ENCODE data around the gene AMPD2.

The AMPD2 gene

GRCh38 chr1:109626682-109627408 is 7.2 kb downstream of the AMPD2 start:
- TF ChIP-seq POLR2A (IDR thresholded peaks at IDR 0.05; ENCODE audit: extremely low read depth, insufficient read length) (no peak), MYC (IDR thresholded peaks at IDR 0.05; ENCODE audit: low read depth, low read length) (no peak)
- TF ChIP-seq, protein P1, sequence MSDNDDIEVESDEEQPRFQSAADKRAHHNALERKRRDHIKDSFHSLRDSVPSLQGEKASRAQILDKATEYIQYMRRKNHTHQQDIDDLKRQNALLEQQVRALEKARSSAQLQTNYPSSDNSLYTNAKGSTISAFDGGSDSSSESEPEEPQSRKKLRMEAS (IDR thresholded peaks at IDR 0.05; ENCODE audit: low read depth, low read length) = no peak
- TF ChIP-seq, protein P2, sequence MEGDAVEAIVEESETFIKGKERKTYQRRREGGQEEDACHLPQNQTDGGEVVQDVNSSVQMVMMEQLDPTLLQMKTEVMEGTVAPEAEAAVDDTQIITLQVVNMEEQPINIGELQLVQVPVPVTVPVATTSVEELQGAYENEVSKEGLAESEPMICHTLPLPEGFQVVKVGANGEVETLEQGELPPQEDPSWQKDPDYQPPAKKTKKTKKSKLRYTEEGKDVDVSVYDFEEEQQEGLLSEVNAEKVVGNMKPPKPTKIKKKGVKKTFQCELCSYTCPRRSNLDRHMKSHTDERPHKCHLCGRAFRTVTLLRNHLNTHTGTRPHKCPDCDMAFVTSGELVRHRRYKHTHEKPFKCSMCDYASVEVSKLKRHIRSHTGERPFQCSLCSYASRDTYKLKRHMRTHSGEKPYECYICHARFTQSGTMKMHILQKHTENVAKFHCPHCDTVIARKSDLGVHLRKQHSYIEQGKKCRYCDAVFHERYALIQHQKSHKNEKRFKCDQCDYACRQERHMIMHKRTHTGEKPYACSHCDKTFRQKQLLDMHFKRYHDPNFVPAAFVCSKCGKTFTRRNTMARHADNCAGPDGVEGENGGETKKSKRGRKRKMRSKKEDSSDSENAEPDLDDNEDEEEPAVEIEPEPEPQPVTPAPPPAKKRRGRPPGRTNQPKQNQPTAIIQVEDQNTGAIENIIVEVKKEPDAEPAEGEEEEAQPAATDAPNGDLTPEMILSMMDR (IDR thresholded peaks at IDR 0.05; ENCODE audit: low read depth, low read length) = no peak
- H3K4me3 ChIP-seq (ENCODE audit: low read depth, low read length) = no peak overlapping the region
- no peak for DNase-seq (ENCODE audit: low read depth)

GRCh38 chr1:109627692-109628399 is 8.2 kb downstream of the AMPD2 start:
- TF ChIP-seq, protein P1 (IDR thresholded peaks at IDR 0.05; ENCODE audit: low read depth, low read length) = no peak
- TF ChIP-seq, protein P2 (IDR thresholded peaks at IDR 0.05; ENCODE audit: low read depth, low read length) = no peak
- TF ChIP-seq POLR2A (IDR thresholded peaks at IDR 0.05; ENCODE audit: extremely low read depth, insufficient read length) = no peak
- no peak for TF ChIP-seq MYC (IDR thresholded peaks at IDR 0.05; ENCODE audit: low read depth, low read length)
- no peak for DNase-seq (ENCODE audit: low read depth)
- H3K4me3 ChIP-seq (ENCODE audit: low read depth, low read length) = no peak overlapping the region

DNA sequence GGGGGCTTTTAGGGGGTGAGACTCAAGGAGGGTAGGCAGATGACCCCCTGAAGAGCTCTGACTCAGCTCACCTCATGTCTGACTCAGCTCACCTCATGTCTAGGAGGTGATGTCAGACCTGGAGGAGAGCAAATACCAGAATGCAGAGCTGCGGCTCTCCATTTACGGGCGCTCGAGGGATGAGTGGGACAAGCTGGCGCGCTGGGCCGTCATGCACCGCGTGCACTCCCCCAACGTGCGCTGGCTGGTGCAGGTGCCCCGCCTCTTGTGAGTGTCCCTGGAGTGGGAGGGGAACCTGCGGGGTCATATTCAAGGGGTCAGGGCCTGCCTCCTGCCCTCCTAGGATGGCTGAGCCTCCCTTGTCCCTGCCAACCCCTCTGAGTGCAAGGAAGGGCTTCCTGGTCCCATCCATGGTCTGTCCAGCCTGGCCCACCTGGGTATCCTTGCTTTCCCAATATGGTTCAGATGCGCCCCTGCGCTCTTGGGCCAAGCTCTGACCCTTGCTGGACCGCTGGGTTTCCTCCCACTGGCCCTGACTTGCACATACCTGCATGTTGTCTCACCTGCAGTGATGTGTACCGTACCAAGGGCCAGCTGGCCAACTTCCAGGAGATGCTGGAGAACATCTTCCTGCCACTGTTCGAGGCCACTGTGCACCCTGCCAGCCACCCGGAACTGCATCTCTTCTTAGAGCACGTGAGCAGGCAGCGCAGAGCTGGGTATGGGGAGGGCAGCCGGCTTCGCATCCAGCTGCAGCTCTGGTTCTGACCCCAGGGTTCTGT is 9.1 kb downstream of the AMPD2 start:
- TF ChIP-seq POLR2A (IDR thresholded peaks at IDR 0.05; ENCODE audit: extremely low read depth, insufficient read length) (no peak), MYC (IDR thresholded peaks at IDR 0.05; ENCODE audit: low read depth, low read length) (no peak)
- TF ChIP-seq, protein P2 (IDR thresholded peaks at IDR 0.05; ENCODE audit: low read depth, low read length) = no peak
- DNase-seq (ENCODE audit: low read depth) = no peak
- H3K4me3 ChIP-seq (ENCODE audit: low read depth, low read length) = no peak overlapping the region

DNA sequence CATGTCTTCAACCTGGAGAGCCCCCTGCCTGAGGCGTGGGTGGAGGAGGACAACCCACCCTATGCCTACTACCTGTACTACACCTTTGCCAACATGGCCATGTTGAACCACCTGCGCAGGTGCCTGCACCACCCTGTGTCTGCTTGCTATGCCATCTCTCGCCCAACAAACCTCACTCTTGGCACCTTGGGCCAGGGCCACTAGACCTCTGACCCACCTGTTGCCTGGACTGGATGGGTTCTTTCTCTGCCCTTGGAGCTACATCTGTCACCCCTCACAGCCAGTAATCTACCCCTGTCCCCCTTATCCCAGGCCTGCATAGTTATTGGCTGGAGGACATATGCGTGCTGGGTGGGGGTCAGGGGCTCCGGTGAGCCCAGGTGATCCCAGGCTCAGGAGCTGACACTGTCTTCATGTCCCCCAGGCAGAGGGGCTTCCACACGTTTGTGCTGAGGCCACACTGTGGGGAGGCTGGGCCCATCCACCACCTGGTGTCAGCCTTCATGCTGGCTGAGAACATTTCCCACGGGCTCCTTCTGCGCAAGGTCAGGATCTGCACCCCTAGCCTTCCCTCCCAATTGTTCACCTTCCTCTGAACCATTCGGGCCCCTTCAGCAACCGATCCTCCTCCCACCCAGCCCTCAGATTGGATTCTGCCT is 9.9 kb downstream of the AMPD2 start:
- no peak for TF ChIP-seq POLR2A (IDR thresholded peaks at IDR 0.05; ENCODE audit: extremely low read depth, insufficient read length)
- TF ChIP-seq, protein P1 (IDR thresholded peaks at IDR 0.05; ENCODE audit: low read depth, low read length) = no peak
- no peak for TF ChIP-seq MYC (IDR thresholded peaks at IDR 0.05; ENCODE audit: low read depth, low read length)
- TF ChIP-seq, protein P2 (IDR thresholded peaks at IDR 0.05; ENCODE audit: low read depth, low read length) = no peak

GRCh38 chr1:109630081-109630897 is 10.7 kb downstream of the AMPD2 start:
- TF ChIP-seq POLR2A (IDR thresholded peaks at IDR 0.05; ENCODE audit: extremely low read depth, insufficient read length) (no peak), MYC (IDR thresholded peaks at IDR 0.05; ENCODE audit: low read depth, low read length) (no peak)
- TF ChIP-seq, protein P2 (IDR thresholded peaks at IDR 0.05; ENCODE audit: low read depth, low read length) = no peak
- TF ChIP-seq, protein P1 (IDR thresholded peaks at IDR 0.05; ENCODE audit: low read depth, low read length) = no peak
- H3K4me3 ChIP-seq (ENCODE audit: low read depth, low read length) = no peak overlapping the region
- no peak for DNase-seq (ENCODE audit: low read depth)

More for the DNA sequence above, 9.9 kb downstream of the AMPD2 start:
- H3K4me3 ChIP-seq (ENCODE audit: low read depth, low read length) = no peak overlapping the region
- DNase-seq (ENCODE audit: low read depth) = no peak

Data from NB4 (cell line).